ENCODE data around the gene NDEL1.
A peak's percentile ranks its signal among the peaks of the same experiment; 100 is the strongest.
"Not testable (repeated sequence)": the region's sequence is repeated elsewhere in the genome, so short reads cannot be mapped to it uniquely, and the experiment has no call there.

NDEL1 gene

GRCh38 chr17:8392674-8393469 is 42.8 kb upstream of the NDEL1 start:
- Histone ChIP-seq H3K27me3 (peaks cover 0 to 38% of the 10 kb centered on the region in 2 donors), H3K4me3 (no peak overlapping the region), H3K27ac (no peak overlapping the region), H3K36me3 (no peaks in the 10 kb centered on the region), H3K4me1 (no peaks in the 10 kb centered on the region), H3K9me3 (no peaks in the 10 kb centered on the region)
- no peak for TF ChIP-seq CTCF (IDR thresholded peaks at IDR 0.05)
- DNase-seq = peak in 1 of 2 donors; percentile 54
- intact Hi-C loops (cut with DNase I; ENCODE audit: low total_unique reads) = no loop called here

GRCh38 chr17:8393470-8394231 is 42.0 kb upstream of the NDEL1 start:
- Histone ChIP-seq H3K9me3 (no peaks in the 10 kb centered on the region), H3K27ac (no peak overlapping the region), H3K36me3 (no peaks in the 10 kb centered on the region), H3K4me1 (no peaks in the 10 kb centered on the region), H3K4me3 (no peak overlapping the region), H3K27me3 (peaks cover 0 to 45% of the 10 kb centered on the region in 2 donors)
- TF ChIP-seq CTCF (IDR thresholded peaks at IDR 0.05) = no peak
- intact Hi-C loops (cut with DNase I; ENCODE audit: low total_unique reads) = no loop called here
- peak in 1 of 2 donors; percentile 24 for DNase-seq

GRCh38 chr17:8394497-8394896 is 41.2 kb upstream of the NDEL1 start:
- intact Hi-C loops (cut with DNase I; ENCODE audit: low total_unique reads); H3K27ac ChIP-seq: not testable (repeated sequence)
- H3K27me3 ChIP-seq = peaks cover 0 to 48% of the 10 kb centered on the region in 2 donors

GRCh38 chr17:8397636-8398035 is 38.0 kb upstream of the NDEL1 start, which contains the start of gene RNF222:
Gene RNF222, minus strand, starts transcription at chr17:8397827. Its CDS starts 4,366 bp downstream, at chr17:8393461.
- H3K4me1 ChIP-seq = no peaks in the 10 kb centered on the region
- no peaks in the 10 kb centered on the region for H3K36me3 ChIP-seq
- DNase-seq = peak in 1 of 2 donors; percentile 32
- no peak for TF ChIP-seq CTCF (IDR thresholded peaks at IDR 0.05)
- H3K9me3 ChIP-seq = no peaks in the 10 kb centered on the region
- peaks cover 0 to 52% of the 10 kb centered on the region in 2 donors for H3K27me3 ChIP-seq
- intact Hi-C loops (cut with DNase I; ENCODE audit: low total_unique reads) = no loop called here
- no peak within 1 kb of the TSS for H3K27ac ChIP-seq
- H3K4me3 ChIP-seq = no peak within 1 kb of the TSS

More at GRCh38 chr17:8394497-8394896, 41.2 kb upstream of the NDEL1 start:
- H3K36me3 ChIP-seq, H3K4me3 ChIP-seq, H3K4me1 ChIP-seq, H3K9me3 ChIP-seq, DNase-seq: not testable (repeated sequence)

GRCh38 chr17:8398980-8399379 is 36.7 kb upstream of the NDEL1 start:
- no peaks in the 10 kb centered on the region for H3K36me3 ChIP-seq
- DNase-seq = no peak
- no peak overlapping the region for H3K27ac ChIP-seq
- H3K4me3 ChIP-seq = no peak overlapping the region
- H3K4me1 ChIP-seq = no peaks in the 10 kb centered on the region
- H3K27me3 ChIP-seq = peaks cover 0 to 46% of the 10 kb centered on the region in 2 donors
- intact Hi-C loops (cut with DNase I; ENCODE audit: low total_unique reads) = no loop called here
- TF ChIP-seq CTCF (IDR thresholded peaks at IDR 0.05) = no peak
- H3K9me3 ChIP-seq = no peaks in the 10 kb centered on the region

- no peak for DNase-seq
- intact Hi-C loops (cut with DNase I; ENCODE audit: low total_unique reads) = no loop called here
- Histone ChIP-seq H3K27me3 (peaks cover 0 to 43% of the 10 kb centered on the region in 2 donors), H3K9me3 (no peaks in the 10 kb centered on the region), H3K36me3 (no peaks in the 10 kb centered on the region), H3K27ac (no peak overlapping the region), H3K4me1 (no peaks in the 10 kb centered on the region), H3K4me3 (no peak overlapping the region)
- TF ChIP-seq CTCF (IDR thresholded peaks at IDR 0.05) = no peak
Observed at GRCh38 chr17:8401107-8401506, 34.6 kb upstream of the NDEL1 start.
